Stimulated activated naive B cell treated with anti-CD40 and anti-IgM and Interleukin-4, amounts not matched to agents 10 μg/mL and 1 μg/mL and 100 μg/mL, for 72 hours (primary cell): Measurements from ENCODE around the gene TGFA.

Experiments used
- ATAC-seq, 2 donors: fragments of 150-1000 bp; cut with Tn5 transposase; replicated peaks; 2 replicates each; pipeline ENCODE4 v1.10.0; 2021; ENCODE audit warnings: moderate library complexity in 1 of 2
- DNase-seq: peaks from one replicate; pipeline ENCODE4 v3.0.0; 2021
- H3K27ac Mint-ChIP-seq: one replicate; pipeline ENCODE4 v1.8.0; 2022; ENCODE audit warnings: mild to moderate bottlenecking, mixed read lengths
- H3K27me3 Mint-ChIP-seq, 2 donors: one replicate each; pipeline ENCODE4 v1.8.0; 2022; ENCODE audit warnings: mixed read lengths in 2 of 2
- H3K36me3 Mint-ChIP-seq, 2 donors: one replicate each; pipeline ENCODE4 v1.8.0; 2022; ENCODE audit warnings: mixed read lengths in 2 of 2, mild to moderate bottlenecking in 1 of 2
- H3K4me1 Mint-ChIP-seq, 2 donors: one replicate each; pipeline ENCODE4 v1.8.0; 2022; ENCODE audit warnings: mixed read lengths in 2 of 2, mild to moderate bottlenecking in 1 of 2
- H3K4me3 Mint-ChIP-seq, 2 donors: one replicate each; pipeline ENCODE4 v1.8.0; 2022; ENCODE audit warnings: mild to moderate bottlenecking in 2 of 2, mixed read lengths in 2 of 2, moderate library complexity in 1 of 2
- H3K9me3 Mint-ChIP-seq, 2 donors: one replicate each; pipeline ENCODE4 v1.8.0; 2022; ENCODE audit warnings: mixed read lengths in 2 of 2, mild to moderate bottlenecking in 1 of 2

TGFA gene

GRCh38 chr2:70523996-70524965 lies 29.3 kb downstream of the TGFA start:
- Mint-ChIP-seq H3K27me3 (peaks cover 9 to 17% of the 10 kb centered on the region in 2 donors), H3K4me3 (no peak overlapping the region), H3K9me3 (peaks cover 0 to under 1% of the 10 kb centered on the region in 2 donors), H3K4me1 (peaks cover 0 to 2% of the 10 kb centered on the region in 2 donors), H3K27ac (no peak overlapping the region), H3K36me3 (no peaks in the 10 kb centered on the region)
- no peak for ATAC-seq
- no peak for DNase-seq

GRCh38 chr2:70523672-70523995 lies 30.0 kb downstream of the TGFA start:
- H3K4me1 Mint-ChIP-seq = no peaks in the 10 kb centered on the region

GRCh38 chr2:70522627-70523026 lies 31.0 kb downstream of the TGFA start:
- Mint-ChIP-seq H3K9me3 (no peaks in the 10 kb centered on the region), H3K36me3 (no peaks in the 10 kb centered on the region), H3K4me1 (no peaks in the 10 kb centered on the region), H3K4me3 (no peak overlapping the region), H3K27ac (no peak overlapping the region), H3K27me3 (peaks cover 7 to 16% of the 10 kb centered on the region in 2 donors)
- no peak for DNase-seq
- ATAC-seq = no peak

More at GRCh38 chr2:70523672-70523995, 30.0 kb downstream of the TGFA start:
- Mint-ChIP-seq H3K27me3 (peaks cover 5 to 16% of the 10 kb centered on the region in 2 donors), H3K27ac (no peak overlapping the region), H3K36me3 (no peaks in the 10 kb centered on the region), H3K9me3 (no peaks in the 10 kb centered on the region), H3K4me3 (no peak overlapping the region)
- ATAC-seq (no peak), DNase-seq (no peak)

- Mint-ChIP-seq H3K9me3 (no peaks in the 10 kb centered on the region), H3K27ac (no peak overlapping the region), H3K4me1 (peaks cover 5 to 8% of the 10 kb centered on the region in 2 donors), H3K27me3 (peaks cover 8 to 12% of the 10 kb centered on the region in 2 donors), H3K4me3 (no peak overlapping the region), H3K36me3 (no peaks in the 10 kb centered on the region)
- ATAC-seq (no peak), DNase-seq (no peak)
Observed at GRCh38 chr2:70520825-70521224, 32.8 kb downstream of the TGFA start.

GRCh38 chr2:70519453-70519852 lies 34.2 kb downstream of the TGFA start:
- DNase-seq (no peak), ATAC-seq (no peak)
- peaks cover 5 to 8% of the 10 kb centered on the region in 2 donors for H3K4me1 Mint-ChIP-seq
- peaks cover 8 to 12% of the 10 kb centered on the region in 2 donors for H3K27me3 Mint-ChIP-seq
- H3K4me3 Mint-ChIP-seq = no peak overlapping the region
- no peaks in the 10 kb centered on the region for H3K36me3 Mint-ChIP-seq
- H3K9me3 Mint-ChIP-seq = no peaks in the 10 kb centered on the region
- H3K27ac Mint-ChIP-seq = no peak overlapping the region

GRCh38 chr2:70518557-70518956 lies 35.1 kb downstream of the TGFA start:
- H3K36me3 Mint-ChIP-seq = no peaks in the 10 kb centered on the region
- H3K4me1 Mint-ChIP-seq = peaks cover 5 to 8% of the 10 kb centered on the region in 2 donors
- peaks cover 8 to 12% of the 10 kb centered on the region in 2 donors for H3K27me3 Mint-ChIP-seq
- DNase-seq = no peak
- H3K4me3 Mint-ChIP-seq = no peak overlapping the region
- no peak overlapping the region for H3K27ac Mint-ChIP-seq
- no peaks in the 10 kb centered on the region for H3K9me3 Mint-ChIP-seq
- ATAC-seq = no peak

GRCh38 chr2:70517804-70518203 lies 35.8 kb downstream of the TGFA start:
- no peak for DNase-seq
- peaks cover 8 to 12% of the 10 kb centered on the region in 2 donors for H3K27me3 Mint-ChIP-seq
- H3K36me3 Mint-ChIP-seq = no peaks in the 10 kb centered on the region
- no peak overlapping the region for H3K27ac Mint-ChIP-seq
- H3K9me3 Mint-ChIP-seq = no peaks in the 10 kb centered on the region
- ATAC-seq = no peak
- peaks cover 5 to 8% of the 10 kb centered on the region in 2 donors for H3K4me1 Mint-ChIP-seq
- no peak overlapping the region for H3K4me3 Mint-ChIP-seq

- H3K36me3 Mint-ChIP-seq = no peaks in the 10 kb centered on the region
- no peaks in the 10 kb centered on the region for H3K9me3 Mint-ChIP-seq
- peaks cover 5 to 8% of the 10 kb centered on the region in 2 donors for H3K4me1 Mint-ChIP-seq
- ATAC-seq (peak; percentile 91 to 96), DNase-seq (peak; percentile 20)
- no peak overlapping the region for H3K4me3 Mint-ChIP-seq
- H3K27me3 Mint-ChIP-seq = peaks cover 8% of the 10 kb centered on the region in 2 donors
- no peak overlapping the region for H3K27ac Mint-ChIP-seq
Observed at GRCh38 chr2:70516596-70516995, 37.0 kb downstream of the TGFA start.

- Mint-ChIP-seq H3K4me1 (peaks cover 5 to 8% of the 10 kb centered on the region in 2 donors), H3K9me3 (no peaks in the 10 kb centered on the region), H3K4me3 (no peak overlapping the region), H3K27me3 (peaks cover 7 to 8% of the 10 kb centered on the region in 2 donors), H3K36me3 (no peaks in the 10 kb centered on the region), H3K27ac (no peak overlapping the region)
- ATAC-seq = no peak
- no peak for DNase-seq
Observed at GRCh38 chr2:70515938-70516337, 37.7 kb downstream of the TGFA start.

- DNase-seq (no peak), ATAC-seq (no peak)
- Mint-ChIP-seq H3K9me3 (no peaks in the 10 kb centered on the region), H3K27ac (no peak overlapping the region), H3K4me3 (no peak overlapping the region), H3K4me1 (peaks cover 8% of the 10 kb centered on the region in 2 donors), H3K27me3 (peaks cover 3 to 8% of the 10 kb centered on the region in 2 donors), H3K36me3 (no peaks in the 10 kb centered on the region)
Observed at GRCh38 chr2:70514612-70515055, 39.0 kb downstream of the TGFA start.

- H3K36me3 Mint-ChIP-seq = no peaks in the 10 kb centered on the region
- no peak for ATAC-seq
Observed at GRCh38 chr2:70513738-70514137, 39.9 kb downstream of the TGFA start.

GRCh38 chr2:70511971-70512729 lies 41.5 kb downstream of the TGFA start:
- Mint-ChIP-seq H3K4me1 (peaks cover 8% of the 10 kb centered on the region in 2 donors), H3K36me3 (no peaks in the 10 kb centered on the region), H3K4me3 (no peak overlapping the region), H3K27me3 (peaks cover 0 to under 1% of the 10 kb centered on the region in 2 donors), H3K9me3 (no peaks in the 10 kb centered on the region), H3K27ac (no peak overlapping the region)
- DNase-seq = no peak
- ATAC-seq = no peak

More at GRCh38 chr2:70513738-70514137, 39.9 kb downstream of the TGFA start:
- Mint-ChIP-seq H3K9me3 (no peaks in the 10 kb centered on the region), H3K27ac (no peak overlapping the region), H3K4me3 (no peak overlapping the region), H3K4me1 (peaks cover 8% of the 10 kb centered on the region in 2 donors), H3K27me3 (peaks cover under 1 to 8% of the 10 kb centered on the region in 2 donors)
- no peak for DNase-seq

- Mint-ChIP-seq H3K36me3 (no peaks in the 10 kb centered on the region), H3K4me3 (no peak overlapping the region), H3K27me3 (no peaks in the 10 kb centered on the region), H3K4me1 (peaks cover 0 to 3% of the 10 kb centered on the region in 2 donors), H3K9me3 (no peaks in the 10 kb centered on the region), H3K27ac (peak overlapping the region; percentile 44)
- DNase-seq (no peak), ATAC-seq (peak; percentile 65 to 74)
Observed at GRCh38 chr2:70510313-70510712, 43.3 kb downstream of the TGFA start.

- Mint-ChIP-seq H3K36me3 (no peaks in the 10 kb centered on the region), H3K4me3 (no peak overlapping the region), H3K27me3 (no peaks in the 10 kb centered on the region), H3K9me3 (no peaks in the 10 kb centered on the region), H3K27ac (no peak overlapping the region), H3K4me1 (peaks cover 0 to 3% of the 10 kb centered on the region in 2 donors)
- no peak for DNase-seq
- no peak for ATAC-seq
Observed at GRCh38 chr2:70509565-70509964, 44.1 kb downstream of the TGFA start.
